GM12878 (cell line): ENCODE results near the gene GLT1D1. TPM values are rescaled to one million over a fixed set of nuclear protein-coding genes. Genes with fewer than 3 reads are reported as not detected.

Source experiments
- ATAC-seq: fragments of 200-7000 bp; cut with Tn5 transposase; 3 replicates; pipeline ENCODE4 v1.9.1; 2020; ENCODE audit warnings: mild to moderate bottlenecking, moderate library complexity
- BruUV-seq: library from RNA; stranded (reverse); fragments of 400-500 nt; replicated peaks from 2 replicates; lab custom pipeline; 2021; lab: Mats Ljungman, UMichigan
- CTCF ChIA-PET: fragments of 300-600 bp; sonication (Branson Sonifier 250); formaldehyde crosslinking; extraction: SDS; loops from one replicate; lab custom pipeline; 2021; ENCODE audit warnings: inconsistent platforms; lab: Yijun Ruan, JAX
- POLR2A ChIA-PET: fragments of 350-600 bp; formaldehyde crosslinking; extraction: SDS; loops from one replicate; lab custom pipeline; 2021; ENCODE audit warnings: inconsistent platforms; lab: Charles Lee
- RAD21 ChIA-PET: fragments of 300-600 bp; sonication (Branson Sonifier 250); formaldehyde crosslinking; loops from one replicate; lab custom pipeline; 2023; ENCODE audit warnings: antibody characterized with exemption; ENCODE audit not compliant: unreplicated experiment; lab: Charles Lee
- SMC1A ChIA-PET: fragments of 300-600 bp; sonication (Branson Sonifier 250); formaldehyde crosslinking; loops from one replicate; lab custom pipeline; 2023; ENCODE audit not compliant: unreplicated experiment, uncharacterized antibody; lab: Charles Lee
- DNase-seq: peaks from one replicate; pipeline ENCODE4 v3.0.0-alpha.2; 2011; ENCODE audit warnings: low read depth, low spot score
- FAIRE-seq: peaks from 3 replicates; lab custom pipeline; 2011; peaks lifted over from hg19 to GRCh38; lab: Jason Lieb, UNC
- H2AFZ ChIP-seq: 2 replicates; pipeline ENCODE4 v1.6.0; 2011; ENCODE audit warnings: low read depth, low read length, control low read depth; ENCODE audit not compliant: control insufficient read depth
- H3K27ac ChIP-seq: 2 replicates; pipeline ENCODE4 v1.5.1; 2011; ENCODE audit warnings: control low read depth; ENCODE audit not compliant: control insufficient read depth, insufficient read depth
- H3K27me3 ChIP-seq, 2 experiments: replicated peaks in 1 of 2; 2 replicates each; pipeline versions ENCODE4 v1.6.0 to v1.6.1; 2011; ENCODE audit warnings: low read length in 1 of 2; ENCODE audit not compliant: control insufficient read depth in 2 of 2, insufficient read depth in 2 of 2
- H3K36me3 ChIP-seq, 2 experiments: 2 replicates each; pipeline ENCODE4 v1.5.1; 2011; ENCODE audit warnings: low read length in 1 of 2; ENCODE audit not compliant: control insufficient read depth in 2 of 2, insufficient read depth in 2 of 2
- H3K4me1 ChIP-seq: 2 replicates; pipeline ENCODE4 v1.6.1; 2011; ENCODE audit warnings: mild to moderate bottlenecking, low read length, moderate library complexity, mixed read lengths; ENCODE audit not compliant: control insufficient read depth, insufficient read depth
- H3K4me2 ChIP-seq: 2 replicates; pipeline ENCODE4 v1.6.0; 2011; ENCODE audit warnings: control low read depth; ENCODE audit not compliant: control insufficient read depth, insufficient read depth
- H3K4me3 ChIP-seq: fragments of 200-600 bp; sonication (generic); 2 replicates; pipeline ENCODE4 v1.5.1; 2016
- H3K79me2 ChIP-seq: 2 replicates; pipeline ENCODE4 v1.6.0; 2011; ENCODE audit warnings: low read length; ENCODE audit not compliant: control insufficient read depth, insufficient read depth
- H3K9ac ChIP-seq: 2 replicates; pipeline ENCODE4 v1.8.0; 2011; ENCODE audit warnings: low read length, control low read depth, mixed read lengths; ENCODE audit not compliant: control insufficient read depth, insufficient read depth
- H3K9me3 ChIP-seq: replicated peaks from 3 replicates; pipeline ENCODE4 v1.5.1; 2011; ENCODE audit warnings: mild to moderate bottlenecking, low read length; ENCODE audit not compliant: control insufficient read depth, insufficient read depth
- H4K20me1 ChIP-seq: 2 replicates; pipeline ENCODE4 v1.6.0; 2011; ENCODE audit not compliant: control insufficient read depth, insufficient read depth
- BACH1 ChIP-seq: fragments of 450-650 bp; IDR thresholded peaks from 2 replicates; pipeline ENCODE4 v1.6.1; 2017; ENCODE audit warnings: mild to moderate bottlenecking, borderline replicate concordance
- BRCA1 ChIP-seq: IDR thresholded peaks from 2 replicates; pipeline ENCODE4 v1.6.1; 2011; ENCODE audit warnings: low read depth, low read length, improper control_type of control experiment
- FOS ChIP-seq: IDR thresholded peaks from 3 replicates; pipeline ENCODE4 v1.6.1; 2011; ENCODE audit warnings: borderline replicate concordance; ENCODE audit not compliant: insufficient read length; ENCODE audit errors: extremely low read depth
- IKZF2 ChIP-seq, 2 experiments: fragments of 450-650 bp; IDR thresholded peaks; 2 replicates each; pipeline ENCODE4 v1.6.1; 2017; ENCODE audit warnings: mild to moderate bottlenecking in 2 of 2, moderate library complexity in 2 of 2
- JUND ChIP-seq: IDR thresholded peaks from 2 replicates; pipeline ENCODE4 v1.6.1; 2012; ENCODE audit warnings: low read depth, mild to moderate bottlenecking, low read length, improper control_type of control experiment, moderate library complexity
- MEF2A ChIP-seq: IDR thresholded peaks from 2 replicates; pipeline ENCODE4 v1.6.1; 2011; ENCODE audit warnings: low read depth, mild to moderate bottlenecking, low read length, moderate library complexity; ENCODE audit not compliant: insufficient read depth
- PML ChIP-seq: IDR thresholded peaks from 2 replicates; pipeline ENCODE4 v1.6.1; 2012; ENCODE audit warnings: low read length, inconsistent platforms
- POLR2AphosphoS2 ChIP-seq: IDR thresholded peaks from 2 replicates; pipeline ENCODE4 v1.6.1; 2011; ENCODE audit warnings: low read depth, mild to moderate bottlenecking, low read length, improper control_type of control experiment, moderate library complexity
- RBBP5 ChIP-seq: fragments of 200-600 bp; sonication (generic); conservative IDR thresholded peaks from 2 replicates; pipeline ENCODE4 v1.6.1; 2016
- RCOR1 ChIP-seq: conservative IDR thresholded peaks from 2 replicates; pipeline ENCODE4 v1.6.1; 2012; ENCODE audit warnings: low read depth, low read length, improper control_type of control experiment
- SMC3 ChIP-seq: IDR thresholded peaks from 2 replicates; pipeline ENCODE4 v1.6.1; 2011; ENCODE audit warnings: low read length, improper control_type of control experiment, borderline replicate concordance
- YBX1 ChIP-seq: fragments of 450-650 bp; IDR thresholded peaks from 2 replicates; pipeline ENCODE4 v1.6.1; 2016; ENCODE audit warnings: antibody characterized with exemption
- ZBTB40 ChIP-seq: fragments of 450-650 bp; IDR thresholded peaks from 2 replicates; pipeline ENCODE4 v1.6.1; 2016; ENCODE audit warnings: mild to moderate bottlenecking, moderate library complexity, borderline replicate concordance
- ZZZ3 ChIP-seq: IDR thresholded peaks from 2 replicates; pipeline ENCODE4 v1.6.1; 2011; ENCODE audit warnings: low read depth; ENCODE audit not compliant: control insufficient read depth, insufficient read length
- WGBS: methylation state at CpG from one replicate; pipeline ENCODE4 v1.1.6; 2016; ENCODE audit warnings: low lambda C conversion rate; ENCODE audit not compliant: insufficient replicate concordance, insufficient coverage; ENCODE audit errors: missing lambda C conversion rate; 5-methylcytosine and 5-hydroxymethylcytosine counted together
- in situ Hi-C: fragments of 300-500 bp; cut with MboI; formaldehyde crosslinking; loops from 9 replicates; pipeline ENCODE4 v1.14.3; 2018; ENCODE audit warnings: mixed read lengths
- intact Hi-C: fragments of 100-400 bp; cut with micrococcal nuclease; formaldehyde crosslinking; loops from one replicate; pipeline ENCODE4 v1.14.2; 2022; ENCODE audit not compliant: unreplicated experiment
- polyA plus RNA-seq, 11 experiments: library from polyadenylated mRNA; depleted of rRNA in 4 of 11; unstranded in 6 of 11; stranded (reverse) in 5 of 11; fragments of >200 nt; fragmentation: Nextera tagmentation in 4 of 11; fragmentation: Illumina TruSeq in 1 of 11; extraction: Ambion mirVana in 4 of 11; extraction: Trizol in 1 of 11; gene quantifications; 1 replicate in 1 of 11; 2 replicates in 10 of 11; pipeline versions ENCODE4 v1.2.1 to v1.2.3, GENCODE V29; 2011 to 2016; ENCODE audit warnings: inconsistent platforms in 2 of 11, missing spikeins in 2 of 11, low read depth in 1 of 11
- total RNA-seq, 4 experiments: library from RNA; depleted of rRNA in 3 of 4; stranded (reverse); fragments of >200 nt in 3 of 4; fragmentation: Illumina TruSeq in 1 of 4; extraction: Trizol in 1 of 4; gene quantifications; 2 replicates each; pipeline versions ENCODE4 v1.2.1 to v1.2.3, GENCODE V29; 2013 to 2021

The GLT1D1 gene
- total and polyA plus RNA-seq, 10 of the 15 experiments (the other 5 are each of a cell fraction or from before 2014, with no cell fraction given) = 0.42 to 62.8 (median 3.0) TPM

GRCh38 chr12:129001826-129002225, 148.5 kb downstream of the GLT1D1 start:
- RAD21 ChIA-PET = no interaction called here
- in situ Hi-C loops (no loop called here), intact Hi-C loops (no loop called here)
- no peak for ATAC-seq
- TF ChIP-seq JUND (no peak), BACH1 (no peak), SMC3 (no peak), ZBTB40 (no peak), ZZZ3 (no peak), RBBP5 (no peak), BRCA1 (no peak), YBX1 (no peak), RCOR1 (no peak), FOS (no peak), POLR2AphosphoS2 (no peak), IKZF2 (IDR thresholded peaks at IDR 0.05) (no peak), PML (no peak), MEF2A (no peak)
- Histone ChIP-seq H3K79me2 (no peaks in the 10 kb centered on the region), H4K20me1 (no peaks in the 10 kb centered on the region), H3K9me3 (no peaks in the 10 kb centered on the region; the same call in 2 of the 3 replicates), H2AFZ (no peak overlapping the region), H3K4me2 (no peak overlapping the region), H3K4me1 (no peaks in the 10 kb centered on the region), H3K4me3 (no peak overlapping the region), H3K27me3 (no peaks in the 10 kb centered on the region), H3K36me3 (no peaks in the 10 kb centered on the region), H3K9ac (no peak overlapping the region), H3K27ac (no peak overlapping the region)
- 66% methylated on average over 6 of the region's 6 CpGs for WGBS
- POLR2A ChIA-PET = no interaction called here
- CTCF ChIA-PET = no interaction called here
- no peak for FAIRE-seq
- BruUV-seq = no TSS peak
- DNase-seq = no peak
- SMC1A ChIA-PET = no interaction called here
